ENCODE results near the gene RPS27. TPM values are rescaled to one million over a fixed set of nuclear protein-coding genes. Genes with fewer than 3 reads are reported as not detected.

RPS27 gene
- total RNA-seq, 1 donor from 2014 or later: 3,415 TPM

DNA sequence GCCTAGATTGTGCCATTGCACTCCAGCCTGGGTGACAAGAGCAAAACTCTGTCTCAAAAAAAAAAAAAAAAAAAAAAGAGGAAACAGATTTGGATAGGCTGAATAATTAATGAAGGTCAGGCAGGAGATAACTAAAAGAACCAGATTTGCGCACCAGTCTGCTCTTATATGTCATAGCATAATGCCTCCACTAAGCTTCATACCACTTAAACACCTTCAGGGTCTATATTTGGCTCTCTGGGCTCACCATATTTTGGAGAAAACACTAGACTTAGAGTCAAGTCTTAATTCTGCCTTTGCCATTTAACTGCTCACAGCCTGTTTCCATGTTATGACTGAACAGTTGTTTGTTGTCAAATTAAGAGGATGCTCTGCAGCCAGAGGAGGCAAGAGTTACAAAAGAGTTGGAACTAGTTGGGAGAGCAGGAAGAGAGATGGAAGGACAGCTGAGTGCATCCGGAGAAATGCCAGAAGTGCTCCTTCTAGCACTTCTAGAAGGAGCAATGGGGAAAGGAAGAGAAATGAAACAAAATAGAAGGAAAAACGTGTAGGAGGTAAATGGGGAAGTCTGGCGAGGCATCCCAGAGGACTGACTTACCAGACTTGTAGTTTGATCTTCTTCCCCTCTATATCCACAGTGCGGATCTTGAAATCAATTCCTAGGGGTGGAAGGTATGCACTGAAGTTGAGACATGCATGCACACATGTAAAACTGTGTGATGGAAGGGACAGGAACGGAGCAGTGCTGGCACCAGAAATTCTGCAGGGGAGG, 6.3 kb upstream of the RPS27 start:
- peaks cover 10% of the 10 kb centered on the region for H3K4me1 ChIP-seq

GRCh38 chr1:153985341-153985912, 5.1 kb upstream of the RPS27 start:
- Histone ChIP-seq H4K20me1 (ENCODE audit: low read depth) (no peaks in the 10 kb centered on the region), H3K4me1 (peaks cover 10% of the 10 kb centered on the region), H3K9me3 (ENCODE audit: low read depth) (no peaks in the 10 kb centered on the region), H3K79me2 (ENCODE audit: low read depth) (peaks cover 9% of the 10 kb centered on the region), H3K9ac (peak overlapping the region; percentile 10), H3K27me3 (no peaks in the 10 kb centered on the region), H3K36me3 (no peaks in the 10 kb centered on the region), H3F3A (ENCODE audit: low read depth) (peaks cover 20% of the 10 kb centered on the region), H3K4me2 (peak overlapping the region; percentile 93), H3K27ac (no peak overlapping the region), H2AFZ (replicated peaks) (peak overlapping the region; percentile 85), H3K4me3 (peak overlapping the region; percentile 73)
- Mint-ChIP-seq H3K4me1 (peaks cover 16% of the 10 kb centered on the region), H3K27me3 (ENCODE audit: insufficient read depth, low read depth) (peaks cover 4% of the 10 kb centered on the region), H3K27ac (peak overlapping the region; percentile 43), H3K9me3 (no peaks in the 10 kb centered on the region), H3K4me3 (peak overlapping the region; percentile 95), H3K36me3 (peaks cover 9% of the 10 kb centered on the region)
- TF ChIP-seq EZH2phosphoT487 (IDR thresholded peaks at IDR 0.05): no peak
- TF ChIP-seq EZH2 (IDR thresholded peaks at IDR 0.05): no peak
- no peak for TF ChIP-seq CTCF (IDR thresholded peaks at IDR 0.05)
- DNase-seq (ENCODE audit: low spot score): no peak

More for the DNA sequence above, 6.3 kb upstream of the RPS27 start:
- H3K36me3 ChIP-seq: no peaks in the 10 kb centered on the region
- no peak for TF ChIP-seq CTCF (IDR thresholded peaks at IDR 0.05)
- no peak for TF ChIP-seq EZH2 (IDR thresholded peaks at IDR 0.05)
- TF ChIP-seq EZH2phosphoT487 (IDR thresholded peaks at IDR 0.05): no peak
- Mint-ChIP-seq H3K27me3 (ENCODE audit: insufficient read depth, low read depth) (peaks cover 4% of the 10 kb centered on the region), H3K4me1 (peaks cover 15% of the 10 kb centered on the region), H3K27ac (no peak overlapping the region), H3K4me3 (peak overlapping the region; percentile 95), H3K9me3 (no peaks in the 10 kb centered on the region), H3K36me3 (peaks cover 9% of the 10 kb centered on the region)
- H2AFZ ChIP-seq (replicated peaks): no peak overlapping the region
- H3K27me3 ChIP-seq: no peaks in the 10 kb centered on the region
- H3K9ac ChIP-seq: no peak overlapping the region
- no peak for DNase-seq (ENCODE audit: low spot score)
- peak overlapping the region; percentile 73 for H3K4me3 ChIP-seq
- H3K79me2 ChIP-seq (ENCODE audit: low read depth): peaks cover 9% of the 10 kb centered on the region
- H3K27ac ChIP-seq: no peak overlapping the region
- H3K9me3 ChIP-seq (ENCODE audit: low read depth): no peaks in the 10 kb centered on the region
- peaks cover 21% of the 10 kb centered on the region for H3F3A ChIP-seq (ENCODE audit: low read depth)
- peak overlapping the region; percentile 93 for H3K4me2 ChIP-seq
- no peaks in the 10 kb centered on the region for H4K20me1 ChIP-seq (ENCODE audit: low read depth)

GRCh38 chr1:153985941-153986761, 4.4 kb upstream of the RPS27 start, which contains the start of gene RAB13:
Gene RAB13, minus strand, starts transcription at chr1:153986339. Its CDS starts 103 bp downstream, at chr1:153986236.
- Histone ChIP-seq H3K27ac (no peak within 1 kb of the TSS), H3K36me3 (no peaks in the 10 kb centered on the region), H3K27me3 (no peaks in the 10 kb centered on the region), H3K4me2 (peak within 1 kb of the TSS; percentile 93), H3K4me1 (peaks cover 10% of the 10 kb centered on the region), H4K20me1 (ENCODE audit: low read depth) (peaks cover 3% of the 10 kb centered on the region), H3K9me3 (ENCODE audit: low read depth) (no peaks in the 10 kb centered on the region), H3K9ac (peak within 1 kb of the TSS; percentile 10), H3K4me3 (peak within 1 kb of the TSS; percentile 73), H3F3A (ENCODE audit: low read depth) (peaks cover 21% of the 10 kb centered on the region), H2AFZ (replicated peaks) (peak within 1 kb of the TSS; percentile 85), H3K79me2 (ENCODE audit: low read depth) (peaks cover 14% of the 10 kb centered on the region)
- TF ChIP-seq EZH2 (IDR thresholded peaks at IDR 0.05): no peak
- TF ChIP-seq EZH2phosphoT487 (IDR thresholded peaks at IDR 0.05): no peak
- TF ChIP-seq CTCF (IDR thresholded peaks at IDR 0.05): no peak
- peak within 1 kb of the TSS; percentile 94 for H3K27ac Mint-ChIP-seq
- H3K9me3 Mint-ChIP-seq: no peaks in the 10 kb centered on the region
- peak; percentile 92 for DNase-seq (ENCODE audit: low spot score)
- H3K27me3 Mint-ChIP-seq (ENCODE audit: insufficient read depth, low read depth): peaks cover 7% of the 10 kb centered on the region
- peak within 1 kb of the TSS; percentile 95 for H3K4me3 Mint-ChIP-seq
- peaks cover 13% of the 10 kb centered on the region for H3K36me3 Mint-ChIP-seq
- H3K4me1 Mint-ChIP-seq: peaks cover 21% of the 10 kb centered on the region

Measured in neural progenitor cell (in vitro differentiated cells).